CD14-positive monocyte (primary cell): ENCODE results near the gene RPLP2. TPM values are rescaled to one million over a fixed set of nuclear protein-coding genes. Genes with fewer than 3 reads are reported as not detected.
A peak's percentile ranks its signal among the peaks of the same experiment; 100 is the strongest.

ENCODE experiments used
- DNase-seq, 3 donors: peaks; one replicate each; pipeline ENCODE4 v3.0.0-alpha.2; 2011 to 2022
- H2AFZ ChIP-seq: 2 replicates; pipeline ENCODE4 v1.6.0; 2012; ENCODE audit warnings: mild to moderate bottlenecking, low read depth, low read length, inconsistent platforms; ENCODE audit not compliant: insufficient read depth, poor library complexity, severe bottlenecking
- H3K27ac ChIP-seq, 2 donors: 1 replicate in 1 of 2; 2 replicates in 1 of 2; pipeline ENCODE4 v1.5.1; 2012 to 2013; ENCODE audit warnings: low read length in 2 of 2, control low read depth in 1 of 2, inconsistent platforms in 1 of 2, low read depth in 1 of 2, mild to moderate bottlenecking in 1 of 2
- H3K27me3 ChIP-seq, 2 donors: one replicate each; pipeline versions ENCODE4 v1.6.0 to v1.6.1; 2011 to 2013; ENCODE audit warnings: low read length in 2 of 2; ENCODE audit not compliant: control insufficient read depth in 2 of 2, insufficient read depth in 2 of 2
- H3K36me3 ChIP-seq, 2 donors: replicated peaks in 1 of 2; 1 replicate in 1 of 2; 2 replicates in 1 of 2; pipeline versions ENCODE4 v1.5.1 to v1.6.1; 2012 to 2013; ENCODE audit warnings: low read length in 2 of 2, control low read depth in 1 of 2, inconsistent platforms in 1 of 2, mild to moderate bottlenecking in 1 of 2; ENCODE audit not compliant: insufficient read depth in 2 of 2, control insufficient read depth in 1 of 2
- H3K4me1 ChIP-seq, 2 donors: 1 replicate in 1 of 2; 2 replicates in 1 of 2; pipeline versions ENCODE4 v1.5.1 to v1.6.1; 2012 to 2013; ENCODE audit warnings: low read length in 2 of 2, control low read depth in 1 of 2, inconsistent platforms in 1 of 2, mild to moderate bottlenecking in 1 of 2, moderate library complexity in 1 of 2; ENCODE audit not compliant: insufficient read depth in 2 of 2, control insufficient read depth in 1 of 2
- H3K4me2 ChIP-seq: replicated peaks from 2 replicates; pipeline ENCODE3; 2012; ENCODE audit warnings: low read length, moderate library complexity, mild to moderate bottlenecking; ENCODE audit not compliant: poor library complexity, severe bottlenecking; ENCODE audit errors: extremely low read depth
- H3K4me3 ChIP-seq, 3 experiments: fragments of 200-600 bp in 1 of 3; sonication (generic) in 1 of 3; replicated peaks in 1 of 3; 1 replicate in 2 of 3; 2 replicates in 1 of 3; pipeline ENCODE4 v1.5.1; 2011 to 2013; ENCODE audit warnings: low read length in 3 of 3, mild to moderate bottlenecking in 3 of 3, control low read depth in 2 of 3, low read depth in 2 of 3, inconsistent platforms in 1 of 3, moderate library complexity in 1 of 3
- H3K79me2 ChIP-seq: 2 replicates; pipeline ENCODE4 v1.6.0; 2012; ENCODE audit warnings: mild to moderate bottlenecking, control low read depth, inconsistent platforms, low read length, moderate library complexity; ENCODE audit not compliant: insufficient read depth
- H3K9ac ChIP-seq: 2 replicates; pipeline ENCODE4 v1.6.0; 2017; ENCODE audit warnings: low read length, mild to moderate bottlenecking; ENCODE audit not compliant: insufficient read depth, poor library complexity, severe bottlenecking
- H3K9me3 ChIP-seq, 2 donors: replicated peaks in 1 of 2; 1 replicate in 1 of 2; 2 replicates in 1 of 2; pipeline versions ENCODE4 v1.5.1 to v1.6.1; 2012 to 2013; ENCODE audit warnings: low read length in 2 of 2, control low read depth in 1 of 2; ENCODE audit not compliant: control insufficient read depth in 1 of 2, insufficient read depth in 1 of 2
- H4K20me1 ChIP-seq: 2 replicates; pipeline ENCODE4 v1.6.0; 2012; ENCODE audit warnings: mild to moderate bottlenecking, low read length, control low read depth, moderate library complexity; ENCODE audit not compliant: insufficient read depth
- H3K27ac Mint-ChIP-seq, 7 donors: one replicate each; pipeline ENCODE4 v1.8.0; 2020; ENCODE audit warnings: mild to moderate bottlenecking in 7 of 7, mixed read lengths in 7 of 7, moderate library complexity in 6 of 7, inconsistent platforms in 2 of 7
- H3K27me3 Mint-ChIP-seq, 3 donors: one replicate each; pipeline ENCODE4 v1.8.0; 2021 to 2022; ENCODE audit warnings: low read depth in 3 of 3, mild to moderate bottlenecking in 3 of 3, mixed read lengths in 3 of 3, moderate library complexity in 3 of 3, inconsistent platforms in 1 of 3
- H3K36me3 Mint-ChIP-seq, 2 donors: one replicate each; pipeline ENCODE4 v1.8.0; 2020; ENCODE audit warnings: mixed read lengths in 2 of 2, inconsistent platforms in 1 of 2, mild to moderate bottlenecking in 1 of 2
- H3K4me1 Mint-ChIP-seq: one replicate; pipeline ENCODE4 v1.8.0; 2020; ENCODE audit warnings: mild to moderate bottlenecking, mixed read lengths
- H3K4me3 Mint-ChIP-seq, 2 donors: one replicate each; pipeline ENCODE4 v1.8.0; 2020; ENCODE audit warnings: mild to moderate bottlenecking in 2 of 2, mixed read lengths in 2 of 2, moderate library complexity in 1 of 2
- H3K9me3 Mint-ChIP-seq, 7 donors: one replicate each; pipeline ENCODE4 v1.8.0; 2020 to 2022; ENCODE audit warnings: mixed read lengths in 7 of 7, mild to moderate bottlenecking in 6 of 7, moderate library complexity in 6 of 7, inconsistent platforms in 2 of 7
- WGBS: methylation state at CpG from one replicate; pipeline ENCODE4 v1.1.5; 2013; ENCODE audit warnings: missing lambda C conversion rate; ENCODE audit not compliant: insufficient coverage; 5-methylcytosine and 5-hydroxymethylcytosine counted together
- intact Hi-C, 2 donors: fragments of 100-400 bp; cut with micrococcal nuclease; formaldehyde crosslinking; loops; one replicate each; pipeline versions ENCODE4 v1.15.0 to v1.15.1; 2023
- polyA plus RNA-seq, 3 donors: library from polyadenylated mRNA; depleted of rRNA in 1 of 3; unstranded in 2 of 3; stranded (reverse) in 1 of 3; fragments of 300-500 nt in 2 of 3; fragments of >200 nt in 1 of 3; fragmentation: Illumina TruSeq in 2 of 3; gene quantifications; 1 replicate in 2 of 3; 2 replicates in 1 of 3; pipeline ENCODE4 v1.2.3, GENCODE V29; 2012 to 2021
- TF ChIP-seq, protein P1 (sequence below): fragments of 200-600 bp; IDR thresholded peaks from one replicate; pipeline ENCODE4 v1.8.0; 2022; ENCODE audit warnings: antibody characterized with exemption, mild to moderate bottlenecking

RPLP2 gene
- polyA plus RNA-seq, 3 donors, result 879 to 1,191 (median 990) TPM

- TF ChIP-seq, protein P1, sequence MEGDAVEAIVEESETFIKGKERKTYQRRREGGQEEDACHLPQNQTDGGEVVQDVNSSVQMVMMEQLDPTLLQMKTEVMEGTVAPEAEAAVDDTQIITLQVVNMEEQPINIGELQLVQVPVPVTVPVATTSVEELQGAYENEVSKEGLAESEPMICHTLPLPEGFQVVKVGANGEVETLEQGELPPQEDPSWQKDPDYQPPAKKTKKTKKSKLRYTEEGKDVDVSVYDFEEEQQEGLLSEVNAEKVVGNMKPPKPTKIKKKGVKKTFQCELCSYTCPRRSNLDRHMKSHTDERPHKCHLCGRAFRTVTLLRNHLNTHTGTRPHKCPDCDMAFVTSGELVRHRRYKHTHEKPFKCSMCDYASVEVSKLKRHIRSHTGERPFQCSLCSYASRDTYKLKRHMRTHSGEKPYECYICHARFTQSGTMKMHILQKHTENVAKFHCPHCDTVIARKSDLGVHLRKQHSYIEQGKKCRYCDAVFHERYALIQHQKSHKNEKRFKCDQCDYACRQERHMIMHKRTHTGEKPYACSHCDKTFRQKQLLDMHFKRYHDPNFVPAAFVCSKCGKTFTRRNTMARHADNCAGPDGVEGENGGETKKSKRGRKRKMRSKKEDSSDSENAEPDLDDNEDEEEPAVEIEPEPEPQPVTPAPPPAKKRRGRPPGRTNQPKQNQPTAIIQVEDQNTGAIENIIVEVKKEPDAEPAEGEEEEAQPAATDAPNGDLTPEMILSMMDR, result no peak
- DNase-seq, result no peak
- Histone ChIP-seq H3K4me1 (peaks cover 13 to 15% of the 10 kb centered on the region in 2 donors), H3K27me3 (no peaks in the 10 kb centered on the region), H3K9me3 (no peaks in the 10 kb centered on the region), H3K4me2 (no peak overlapping the region), H3K9ac (no peak overlapping the region), H3K36me3 (peaks cover 41 to 50% of the 10 kb centered on the region in 2 donors), H2AFZ (no peak overlapping the region), H4K20me1 (peaks cover 63% of the 10 kb centered on the region), H3K4me3 (no peak overlapping the region), H3K79me2 (peaks cover 38% of the 10 kb centered on the region), H3K27ac (no peak overlapping the region)
- intact Hi-C loops, result no loop called here
- peaks cover 0 to 2% (median 0%) of the 10 kb centered on the region in 7 donors for H3K9me3 Mint-ChIP-seq
- H3K27ac Mint-ChIP-seq, result no peak overlapping the region
- 88% methylated on average over 7 of the region's 15 CpGs for WGBS
- peaks cover 18% of the 10 kb centered on the region for H3K4me1 Mint-ChIP-seq
- H3K4me3 Mint-ChIP-seq, result no peak overlapping the region
- H3K36me3 Mint-ChIP-seq, result peaks cover 16 to 58% of the 10 kb centered on the region in 2 donors
- H3K27me3 Mint-ChIP-seq, result peaks cover 0 to 2% (median 0%) of the 10 kb centered on the region in 3 donors
These were observed 38.1 kb upstream of the RPLP2 start for GRCh38 chr11:771617-772204.

- Histone ChIP-seq H4K20me1 (peaks cover 54% of the 10 kb centered on the region), H3K4me3 (no peak overlapping the region), H3K27ac (no peak overlapping the region), H3K4me2 (no peak overlapping the region), H3K79me2 (peaks cover 43% of the 10 kb centered on the region), H3K9ac (no peak overlapping the region), H2AFZ (no peak overlapping the region), H3K4me1 (peaks cover 15 to 20% of the 10 kb centered on the region in 2 donors), H3K36me3 (peaks cover 41 to 42% of the 10 kb centered on the region in 2 donors), H3K27me3 (no peaks in the 10 kb centered on the region), H3K9me3 (no peaks in the 10 kb centered on the region)
- WGBS, result 97% methylated on average over 28 of the region's 34 CpGs
- H3K27me3 Mint-ChIP-seq, result peaks cover 0 to 2% (median 0%) of the 10 kb centered on the region in 3 donors
- H3K9me3 Mint-ChIP-seq, result peaks cover 0 to 2% (median 0%) of the 10 kb centered on the region in 7 donors
- intact Hi-C loops, result no loop called here
- peaks cover 15 to 58% of the 10 kb centered on the region in 2 donors for H3K36me3 Mint-ChIP-seq
- no peak for DNase-seq
- no peak overlapping the region for H3K4me3 Mint-ChIP-seq
- TF ChIP-seq, protein P1, result no peak
- H3K4me1 Mint-ChIP-seq, result peaks cover 16% of the 10 kb centered on the region
- peak overlapping the region in 1 of 7 donors; percentile 43 for H3K27ac Mint-ChIP-seq
These were observed 37.1 kb upstream of the RPLP2 start for GRCh38 chr11:772429-773390.
